Sigmoid colon (tissue), 4 donors: ENCODE results near the gene ERP44.

Source experiments
- POLR2A ChIP-seq, 2 donors: fragments of 450-650 bp; IDR thresholded peaks; one replicate each; pipeline ENCODE4 v1.6.1; 2016; ENCODE audit warnings: antibody characterized with exemption in 2 of 2, mild to moderate bottlenecking in 2 of 2, moderate library complexity in 2 of 2
- POLR2AphosphoS5 ChIP-seq, 4 donors: sonication (generic); formaldehyde crosslinking; IDR thresholded peaks; one replicate each; pipeline ENCODE4 v1.6.1; 2017; ENCODE audit warnings: antibody characterized with exemption in 4 of 4
- TF ChIP-seq, protein P1 (sequence below), 4 experiments: fragments of 450-650 bp in 3 of 4; fragments of 200-600 bp in 1 of 4; IDR thresholded peaks; one replicate each; pipeline ENCODE4 v1.5.1; 2016 to 2019; ENCODE audit warnings: antibody characterized with exemption in 4 of 4, mild to moderate bottlenecking in 3 of 4, moderate library complexity in 2 of 4

GRCh38 chr9:100033877-100034551 lies 64.8 kb downstream of the ERP44 start:
- TF ChIP-seq, protein P1, sequence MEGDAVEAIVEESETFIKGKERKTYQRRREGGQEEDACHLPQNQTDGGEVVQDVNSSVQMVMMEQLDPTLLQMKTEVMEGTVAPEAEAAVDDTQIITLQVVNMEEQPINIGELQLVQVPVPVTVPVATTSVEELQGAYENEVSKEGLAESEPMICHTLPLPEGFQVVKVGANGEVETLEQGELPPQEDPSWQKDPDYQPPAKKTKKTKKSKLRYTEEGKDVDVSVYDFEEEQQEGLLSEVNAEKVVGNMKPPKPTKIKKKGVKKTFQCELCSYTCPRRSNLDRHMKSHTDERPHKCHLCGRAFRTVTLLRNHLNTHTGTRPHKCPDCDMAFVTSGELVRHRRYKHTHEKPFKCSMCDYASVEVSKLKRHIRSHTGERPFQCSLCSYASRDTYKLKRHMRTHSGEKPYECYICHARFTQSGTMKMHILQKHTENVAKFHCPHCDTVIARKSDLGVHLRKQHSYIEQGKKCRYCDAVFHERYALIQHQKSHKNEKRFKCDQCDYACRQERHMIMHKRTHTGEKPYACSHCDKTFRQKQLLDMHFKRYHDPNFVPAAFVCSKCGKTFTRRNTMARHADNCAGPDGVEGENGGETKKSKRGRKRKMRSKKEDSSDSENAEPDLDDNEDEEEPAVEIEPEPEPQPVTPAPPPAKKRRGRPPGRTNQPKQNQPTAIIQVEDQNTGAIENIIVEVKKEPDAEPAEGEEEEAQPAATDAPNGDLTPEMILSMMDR (IDR thresholded peaks at IDR 0.05): no peak
- TF ChIP-seq POLR2A (IDR thresholded peaks at IDR 0.05) (no peak), POLR2AphosphoS5 (IDR thresholded peaks at IDR 0.05) (no peak)
